Activated CD4-positive, alpha-beta T cell treated with anti-CD3 and anti-CD28 coated beads, Interleukin-2, amount 50 U/mL, for 1 hour (primary cell): Measurements from ENCODE around the gene TMEM106B.

Experiments used
- DNase-seq: peaks from one replicate; pipeline ENCODE4 v3.0.0-alpha.2; 2020

The TMEM106B gene

GRCh38 chr7:12229046-12229445, 18.0 kb downstream of the TMEM106B start:
- no peak for DNase-seq

DNA sequence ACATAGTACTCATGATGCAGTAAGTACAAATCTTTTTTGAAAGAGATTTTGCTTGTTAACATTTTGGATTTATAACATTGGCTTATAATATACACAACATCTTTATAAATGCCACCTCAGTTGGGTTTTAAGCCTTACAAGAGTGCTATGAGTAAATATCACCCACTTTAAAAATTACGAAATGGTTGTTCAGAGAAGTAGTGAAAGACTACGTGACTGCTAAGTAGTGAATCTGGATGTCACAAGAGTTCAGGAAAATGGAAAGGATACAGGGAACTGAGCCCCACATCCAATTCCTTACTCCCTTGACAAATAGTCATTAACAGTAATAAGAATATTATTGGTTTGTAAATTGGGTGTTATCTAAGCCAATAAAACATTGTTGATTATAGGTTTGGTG, 20.0 kb downstream of the TMEM106B start:
- DNase-seq: no peak

DNA sequence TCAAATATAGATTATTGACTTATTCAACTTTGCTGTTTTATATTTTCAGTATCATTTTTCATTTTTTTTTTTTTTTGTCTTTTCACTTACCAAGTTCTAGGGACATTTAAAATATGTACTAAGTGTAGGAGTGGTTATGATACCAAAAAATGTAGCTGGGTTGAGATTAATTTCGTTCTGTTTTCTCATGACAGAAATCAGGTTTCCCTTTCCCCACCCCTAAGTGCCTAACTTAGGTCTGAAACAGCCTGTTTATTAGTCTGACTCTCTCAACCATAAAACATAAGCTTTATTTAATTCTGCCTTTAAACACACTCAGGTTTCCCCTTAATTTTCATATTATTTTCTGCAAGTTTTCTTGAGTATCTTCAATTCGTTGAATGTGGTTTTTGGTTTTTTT, 22.1 kb downstream of the TMEM106B start:
- DNase-seq: no peak

DNA sequence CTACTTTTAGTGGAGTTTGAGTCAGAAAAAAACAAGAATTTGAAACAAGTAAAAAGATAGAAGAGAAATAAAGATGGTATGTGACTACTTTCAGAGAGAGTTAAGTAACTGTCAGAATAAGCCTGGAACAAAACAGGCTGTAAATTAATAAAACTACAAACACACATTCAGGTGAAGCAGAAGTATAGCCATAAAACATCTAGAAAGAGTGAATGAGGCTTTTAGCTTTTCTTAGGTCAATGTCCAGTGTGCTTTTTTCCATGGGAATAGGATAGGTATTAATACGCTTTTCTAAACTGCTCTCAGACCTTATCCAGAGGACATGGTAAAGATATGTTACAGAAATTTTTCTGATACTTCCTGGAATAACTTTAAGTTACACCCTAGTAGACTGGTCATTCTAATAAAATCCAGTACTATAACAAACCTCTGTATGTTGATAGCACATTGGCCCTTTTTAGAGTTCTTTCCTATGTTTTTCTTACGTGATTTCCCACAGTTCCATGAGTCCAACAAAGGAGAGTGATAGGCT, 23.3 kb downstream of the TMEM106B start:
- no peak for DNase-seq

- no peak for DNase-seq
Observed at GRCh38 chr7:12235970-12236369, 24.9 kb downstream of the TMEM106B start.

DNA sequence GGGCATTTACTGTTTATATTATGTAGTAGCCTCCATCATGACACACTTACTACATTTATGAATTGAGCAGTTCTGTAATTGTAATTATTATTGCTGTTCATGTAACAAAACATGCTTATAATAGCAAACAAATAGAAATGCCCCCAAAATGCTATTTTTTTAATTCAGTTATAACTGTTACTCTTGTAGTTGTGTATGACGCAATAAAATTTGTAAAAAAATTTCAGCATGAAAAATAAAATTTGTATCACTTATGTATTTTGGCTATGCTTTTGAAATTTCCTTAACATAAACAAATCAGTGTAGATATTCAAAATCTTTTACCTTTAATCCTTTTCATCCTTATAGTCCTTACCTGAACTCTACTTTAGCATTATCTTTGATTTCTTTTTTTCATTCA, 25.9 kb downstream of the TMEM106B start:
- no peak for DNase-seq

DNA sequence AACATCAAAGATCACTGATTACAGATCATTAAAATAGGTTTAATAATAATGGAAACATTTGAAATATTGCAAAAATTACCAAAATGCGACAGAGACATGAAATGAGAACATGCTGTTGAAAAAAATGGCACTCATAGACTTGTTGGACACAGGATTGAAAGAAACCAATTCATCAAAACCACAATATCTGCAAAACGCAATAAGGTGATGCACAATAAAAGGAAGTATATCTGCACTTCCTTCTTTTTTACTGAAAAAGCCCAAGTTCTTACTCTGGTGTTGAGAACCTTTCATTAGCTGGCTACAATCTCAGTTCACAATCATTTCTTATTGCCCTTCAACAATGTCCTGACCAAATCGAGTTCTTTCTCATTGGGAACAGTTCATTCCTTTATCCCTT, 28.7 kb downstream of the TMEM106B start:
- no peak for DNase-seq

GRCh38 chr7:12244129-12244528, 33.0 kb downstream of the TMEM106B start:
- DNase-seq: no peak

DNA sequence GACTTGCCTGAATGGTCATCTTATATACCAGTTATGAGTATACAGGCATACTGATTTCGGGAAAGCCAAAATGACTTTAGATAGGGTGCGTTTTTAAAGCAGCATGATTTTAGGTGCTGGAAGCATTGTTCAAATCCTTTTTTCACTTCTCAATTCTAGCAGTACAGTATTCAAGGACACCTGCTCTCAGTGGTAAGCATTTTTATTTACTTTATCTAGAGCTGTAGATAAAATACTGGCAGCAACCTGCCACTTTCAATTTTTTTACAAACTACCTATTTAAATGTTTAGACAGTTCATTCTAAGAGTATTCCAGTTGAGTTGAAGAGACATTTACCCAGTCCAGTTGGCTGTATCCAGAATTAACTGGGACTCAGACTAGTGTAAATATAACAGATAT, 33.6 kb downstream of the TMEM106B start:
- DNase-seq: no peak

GRCh38 chr7:12249706-12250105, 38.6 kb downstream of the TMEM106B start:
- DNase-seq: no peak

DNA sequence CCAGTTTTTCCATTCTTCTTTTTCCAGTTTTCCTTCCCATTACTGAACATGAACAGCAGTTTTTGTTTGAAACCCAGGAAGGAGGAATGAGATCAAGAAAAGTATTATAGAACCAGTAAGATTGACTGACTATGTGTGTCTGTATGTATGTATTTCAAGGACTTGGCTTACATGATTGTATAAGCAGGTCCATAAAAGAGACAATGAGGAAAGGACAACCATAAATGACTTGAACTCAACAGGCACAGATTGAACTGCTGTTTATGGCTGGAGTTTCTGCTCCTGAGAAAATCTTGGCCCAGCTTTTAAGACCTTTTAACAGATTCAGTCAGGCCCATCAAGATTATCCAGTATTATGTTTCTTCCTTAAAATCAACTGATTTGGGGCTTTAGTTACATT, 39.1 kb downstream of the TMEM106B start:
- no peak for DNase-seq

GRCh38 chr7:12256090-12256489, 45.0 kb downstream of the TMEM106B start:
- DNase-seq: no peak

DNA sequence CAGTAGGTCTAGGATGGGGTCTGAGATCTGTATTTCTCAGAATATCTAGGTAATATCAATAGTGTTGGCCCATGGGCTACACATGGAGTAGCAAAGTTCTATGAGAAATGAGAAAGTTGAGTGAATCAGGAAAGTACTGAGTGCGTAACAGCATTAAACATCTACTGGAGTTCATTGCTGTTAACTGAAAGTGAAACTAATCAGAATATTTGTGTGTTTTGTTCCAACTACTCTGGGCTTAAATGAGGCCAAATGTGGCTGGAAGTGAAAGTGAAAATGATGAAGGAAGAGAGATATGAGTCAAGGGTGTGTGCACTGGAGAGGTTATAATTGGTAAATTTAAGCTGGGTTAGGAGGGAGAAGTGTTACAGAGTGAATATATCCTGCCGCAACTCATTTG, 46.5 kb downstream of the TMEM106B start:
- no peak for DNase-seq

DNA sequence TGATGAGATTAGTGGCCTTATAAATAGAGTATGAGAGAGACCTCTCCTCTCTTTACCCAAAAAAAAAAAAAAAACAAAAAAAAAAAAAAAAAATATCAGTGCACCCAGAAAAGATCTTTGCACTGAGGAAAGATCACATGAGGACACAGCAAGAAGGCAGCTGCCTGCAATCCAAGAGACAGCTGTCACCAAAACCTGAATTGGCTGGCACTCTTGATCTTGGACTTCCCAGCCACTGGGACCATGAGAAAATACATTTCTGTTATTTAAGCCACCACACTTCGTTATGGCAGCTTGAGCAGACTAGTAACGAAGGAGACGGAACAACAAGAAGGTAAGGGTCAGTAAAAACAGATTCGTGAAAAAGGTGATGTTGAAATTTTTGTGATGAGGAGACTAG, 47.0 kb downstream of the TMEM106B start:
- no peak for DNase-seq

GRCh38 chr7:12267542-12267941, 56.4 kb downstream of the TMEM106B start:
- no peak for DNase-seq

DNA sequence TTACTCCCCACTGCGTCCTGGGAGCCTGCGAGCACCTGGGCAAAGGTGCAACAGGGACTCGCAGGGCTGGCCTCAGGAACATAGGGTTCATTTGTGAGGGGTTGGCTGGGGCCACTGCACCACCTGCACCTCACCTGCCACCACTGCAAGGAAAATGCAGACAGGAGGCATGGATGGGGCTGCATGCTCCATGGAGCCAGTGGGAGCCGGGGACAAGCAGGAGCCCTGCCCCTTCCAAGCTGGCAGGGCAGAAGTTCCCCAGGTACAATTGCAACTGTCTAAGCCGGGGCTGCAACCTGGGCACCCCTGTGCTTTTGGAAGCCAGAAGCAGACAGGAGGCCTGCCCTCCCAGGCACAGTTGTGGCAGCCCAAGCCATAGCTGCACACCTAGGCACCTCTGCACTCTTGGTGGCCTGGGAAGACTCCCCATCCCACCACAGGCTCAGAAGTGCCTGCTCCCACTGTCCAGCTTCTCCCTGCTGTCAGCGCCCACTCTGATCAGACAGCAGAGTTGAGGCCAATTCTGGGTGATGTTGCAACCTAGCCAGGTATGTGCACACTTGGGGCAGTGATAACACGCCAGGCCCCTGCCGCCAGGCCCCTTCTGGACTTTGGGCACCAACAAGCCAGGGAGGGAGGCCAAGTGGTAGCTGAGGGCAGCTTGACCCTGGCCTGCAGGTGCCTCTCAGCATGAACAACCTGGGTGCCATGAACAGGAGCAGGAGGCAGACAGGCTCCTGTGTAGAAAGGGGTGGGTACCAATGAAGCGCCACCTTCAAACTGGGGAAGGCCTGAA, 58.2 kb downstream of the TMEM106B start:
- no peak for DNase-seq

GRCh38 chr7:12281038-12281437, 69.9 kb downstream of the TMEM106B start:
- no peak for DNase-seq

DNA sequence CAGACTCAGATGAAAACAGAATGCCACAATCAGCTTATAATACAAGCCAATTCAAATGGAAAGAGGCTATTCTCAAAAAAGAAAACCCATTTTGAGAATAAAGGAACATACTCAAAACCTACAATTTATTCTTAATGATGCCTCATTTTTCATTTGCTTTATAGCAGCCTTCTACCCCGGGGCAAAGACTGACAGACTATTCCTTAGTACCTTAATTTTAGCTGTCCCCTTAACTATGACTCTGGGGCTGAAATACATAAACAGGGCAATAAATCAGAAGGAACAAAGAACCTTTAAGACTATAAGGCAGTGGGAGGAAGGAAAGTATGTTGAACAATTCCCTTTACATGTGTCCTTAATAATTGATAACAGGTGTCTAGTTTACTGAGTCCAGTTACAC, 76.8 kb downstream of the TMEM106B start:
- DNase-seq: no peak

GRCh38 chr7:12289996-12290395, 78.9 kb downstream of the TMEM106B start:
- no peak for DNase-seq

DNA sequence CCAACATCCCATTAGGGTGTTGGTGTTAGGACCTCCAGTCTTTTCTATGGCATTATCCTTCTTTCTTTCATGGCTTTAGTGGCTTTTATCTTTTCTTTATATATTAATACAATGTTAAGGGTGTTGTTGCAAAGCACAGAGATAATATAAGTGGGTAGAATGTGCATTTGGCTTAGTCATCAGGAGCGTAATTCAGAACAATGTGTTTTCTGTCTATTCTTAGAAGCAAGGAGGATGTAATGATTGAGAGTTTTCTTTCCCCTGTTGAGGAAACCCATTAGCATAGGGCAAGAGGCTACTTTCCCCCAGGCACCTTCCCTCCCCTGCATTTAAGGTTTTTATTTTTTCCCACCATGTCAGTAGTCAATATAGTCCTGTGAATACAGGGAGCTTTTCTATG, 79.7 kb downstream of the TMEM106B start:
- DNase-seq: no peak

GRCh38 chr7:12291870-12292269, 80.8 kb downstream of the TMEM106B start:
- DNase-seq: no peak
